Endothelial cell of umbilical vein (primary cell): ENCODE data around the gene ADAMTS12. TPM values are rescaled to one million over a fixed set of nuclear protein-coding genes. Genes with fewer than 3 reads are reported as not detected.

Experiments
- BruUV-seq: library from RNA; stranded (reverse); fragments of 400-500 nt; replicated peaks from 2 replicates; lab custom pipeline; 2021; lab: Mats Ljungman, UMichigan
- CTCF ChIA-PET: fragments of 300-600, 350-600 bp; sonication (Branson Sonifier 250); formaldehyde crosslinking; loops from one replicate; lab custom pipeline; 2021; ENCODE audit warnings: antibody characterized with exemption, inconsistent platforms; lab: Charles Lee
- POLR2A ChIA-PET: fragments of 300-600, 350-600 bp; sonication (Branson Sonifier 250); formaldehyde crosslinking; loops from one replicate; lab custom pipeline; 2021; ENCODE audit warnings: antibody characterized with exemption, inconsistent platforms; lab: Charles Lee
- DNase-seq: peaks from one replicate; pipeline ENCODE4 v3.0.0-alpha.2; 2011; ENCODE audit warnings: low read depth, low spot score
- FAIRE-seq: peaks from 2 replicates; lab custom pipeline; 2011; peaks lifted over from hg19 to GRCh38; lab: Jason Lieb, UNC
- H2AFZ ChIP-seq: 2 replicates; pipeline ENCODE4 v1.6.0; 2012; ENCODE audit warnings: low read depth, low read length, control low read depth, inconsistent platforms
- H3K27ac ChIP-seq: 2 replicates; pipeline ENCODE4 v1.5.1; 2011; ENCODE audit warnings: low read depth, mild to moderate bottlenecking, control low read depth, low read length, moderate library complexity; ENCODE audit not compliant: insufficient read depth
- H3K27me3 ChIP-seq, 2 experiments: 2 replicates each; pipeline versions ENCODE4 v1.6.0 to v1.6.1; 2011; ENCODE audit warnings: low read length in 2 of 2, mixed read lengths in 1 of 2; ENCODE audit not compliant: control insufficient read depth in 2 of 2, insufficient read depth in 2 of 2
- H3K36me3 ChIP-seq, 2 experiments: 2 replicates in 1 of 2; 3 replicates in 1 of 2; pipeline ENCODE4 v1.5.1; 2011; ENCODE audit warnings: low read length in 2 of 2, mild to moderate bottlenecking in 1 of 2, moderate library complexity in 1 of 2; ENCODE audit not compliant: control insufficient read depth in 2 of 2, insufficient read depth in 2 of 2; ENCODE audit errors: extremely low read depth in 1 of 2
- H3K4me1 ChIP-seq: 3 replicates; pipeline ENCODE4 v1.5.1; 2011; ENCODE audit warnings: mild to moderate bottlenecking, low read length; ENCODE audit not compliant: control insufficient read depth, insufficient read depth; ENCODE audit errors: extremely low read depth
- H3K4me2 ChIP-seq: 2 replicates; pipeline ENCODE4 v1.6.1; 2011; ENCODE audit warnings: low read length, control low read depth, mixed read lengths; ENCODE audit not compliant: insufficient read depth
- H3K4me3 ChIP-seq, 3 experiments: fragments of 200-600 bp in 1 of 3; sonication (generic), shearing (Covaris generic) in 1 of 3; replicated peaks in 1 of 3; 2 replicates each; pipeline ENCODE4 v1.5.1; 2011 to 2016; ENCODE audit warnings: control low read depth in 3 of 3, low read length in 3 of 3, mild to moderate bottlenecking in 2 of 3, inconsistent platforms in 1 of 3, low read depth in 1 of 3, moderate library complexity in 1 of 3; ENCODE audit not compliant: insufficient read depth in 1 of 3
- H3K79me2 ChIP-seq: 2 replicates; pipeline ENCODE4 v1.6.0; 2012; ENCODE audit warnings: low read length, inconsistent platforms; ENCODE audit not compliant: control insufficient read depth, insufficient read depth
- H3K9ac ChIP-seq: replicated peaks from 2 replicates; pipeline ENCODE3; 2011; ENCODE audit warnings: low read length, control low read depth; ENCODE audit not compliant: insufficient read depth; ENCODE audit errors: extremely low read depth
- H3K9me1 ChIP-seq: replicated peaks from 3 replicates; pipeline ENCODE4 v1.6.0; 2011; ENCODE audit warnings: mild to moderate bottlenecking, low read length; ENCODE audit not compliant: control insufficient read depth, insufficient read depth; ENCODE audit errors: extremely low read depth
- H3K9me3 ChIP-seq: replicated peaks from 2 replicates; pipeline ENCODE4 v1.5.1; 2012; ENCODE audit warnings: low read length, inconsistent platforms; ENCODE audit not compliant: control insufficient read depth, insufficient read depth
- H4K20me1 ChIP-seq: replicated peaks from 2 replicates; pipeline ENCODE3; 2011; ENCODE audit warnings: mild to moderate bottlenecking, low read length; ENCODE audit not compliant: control insufficient read depth, insufficient read depth; ENCODE audit errors: extremely low read depth
- CTCF ChIP-seq, 2 donors: IDR thresholded peaks; 1 replicate in 1 of 2; 2 replicates in 1 of 2; pipeline ENCODE4 v1.5.1; 2011; ENCODE audit warnings: low read length in 2 of 2, mild to moderate bottlenecking in 2 of 2, moderate library complexity in 2 of 2, control low read depth in 1 of 2, inconsistent platforms in 1 of 2, low read depth in 1 of 2; ENCODE audit not compliant: insufficient read depth in 1 of 2; ENCODE audit errors: extremely low read depth in 1 of 2
- EZH2 ChIP-seq: IDR thresholded peaks from 2 replicates; pipeline ENCODE4 v1.6.1; 2012; ENCODE audit warnings: borderline replicate concordance, low read depth, mild to moderate bottlenecking, moderate library complexity, low read length, inconsistent platforms; ENCODE audit not compliant: severe bottlenecking
- FOS ChIP-seq: IDR thresholded peaks from 2 replicates; pipeline ENCODE4 v1.6.1; 2011; ENCODE audit warnings: mild to moderate bottlenecking, low read length, moderate library complexity, borderline replicate concordance; ENCODE audit not compliant: insufficient read depth
- GATA2 ChIP-seq: IDR thresholded peaks from 2 replicates; pipeline ENCODE4 v1.7.0; 2011; ENCODE audit warnings: low read depth, mild to moderate bottlenecking, moderate library complexity, mixed read lengths, low read length; ENCODE audit not compliant: insufficient read length, insufficient read depth
- JUN ChIP-seq: IDR thresholded peaks from 2 replicates; pipeline ENCODE4 v1.6.1; 2011; ENCODE audit warnings: borderline replicate concordance, low read depth; ENCODE audit not compliant: insufficient read length, insufficient read depth
- MAX ChIP-seq: IDR thresholded peaks from 2 replicates; pipeline ENCODE4 v1.6.1; 2011; ENCODE audit not compliant: insufficient read depth, insufficient read length
- MYC ChIP-seq: IDR thresholded peaks from one replicate; pipeline ENCODE4 v1.6.1; 2011; ENCODE audit warnings: mild to moderate bottlenecking, low read depth, low read length
- POLR2A ChIP-seq: IDR thresholded peaks from 2 replicates; pipeline ENCODE4 v1.6.1; 2012; ENCODE audit warnings: low read depth, mild to moderate bottlenecking, control low read depth, low read length
- POLR2AphosphoS5 ChIP-seq: IDR thresholded peaks from 2 replicates; pipeline ENCODE4 v1.6.1; 2012; ENCODE audit warnings: low read depth, mild to moderate bottlenecking, control low read depth, low read length, moderate library complexity; ENCODE audit not compliant: insufficient read depth
- dilution Hi-C: fragments of 300-500 bp; cut with MboI; formaldehyde crosslinking; loops from one replicate; pipeline ENCODE4 v1.15.0; 2019; ENCODE audit warnings: low sequenced_read_pairs; ENCODE audit not compliant: extremely low pct_ligation_motif_present
- intact Hi-C: fragments of 100-400 bp; cut with micrococcal nuclease; formaldehyde crosslinking; loops from one replicate; pipeline ENCODE4 v1.10.0; 2022
- polyA plus RNA-seq, 4 experiments: library from polyadenylated mRNA; depleted of rRNA in 3 of 4; stranded (reverse) in 3 of 4; unstranded in 1 of 4; fragments of >200 nt; gene quantifications; 2 replicates each; pipeline versions ENCODE4 v1.2.1 to v1.2.3, GENCODE V29; 2011 to 2012; ENCODE audit warnings: missing spikeins in 1 of 4
- total RNA-seq: library from RNA; stranded (reverse); gene quantifications from 2 replicates; pipeline ENCODE4 v1.2.3, GENCODE V29; 2021

The ADAMTS12 gene
- total and polyA plus RNA-seq, 2 donors (not counting 3 experiments of a cell fraction or from before 2014, with no cell fraction given), result 0.88 TPM; not detected in 1

- TF ChIP-seq EZH2, result no peak
- no peak for TF ChIP-seq CTCF (IDR thresholded peaks at IDR 0.05; ENCODE audit: extremely low read depth in 1 of 2, insufficient read depth in 1 of 2, low read depth in 1 of 2, low read length in 2 of 2)
- TF ChIP-seq JUN, result no peak
- no peak for TF ChIP-seq POLR2AphosphoS5
- TF ChIP-seq FOS, result no peak
- no peak for TF ChIP-seq MYC
- TF ChIP-seq GATA2, result no peak
- no peak for TF ChIP-seq POLR2A
- no peak for TF ChIP-seq MAX
- CTCF ChIA-PET, result interaction anchor here (2.2 kb wide), 1 partner anchor 301 kb away, joined by 10 read pairs; no protein-coding TSS in a partner anchor
- BruUV-seq, result no TSS peak
- Histone ChIP-seq H3K27ac (no peak overlapping the region), H3K36me3 (no peaks in the 10 kb centered on the region), H3K27me3 (peaks cover 31 to 35% of the 10 kb centered on the region in 2 experiments), H3K4me3 (peak overlapping the region in 1 of 3 experiments; percentile 71), H3K9me1 (no peaks in the 10 kb centered on the region), H3K9ac (no peak overlapping the region), H3K9me3 (no peaks in the 10 kb centered on the region), H3K4me2 (peak overlapping the region; percentile 79), H4K20me1 (no peaks in the 10 kb centered on the region), H3K4me1 (peaks cover 10% of the 10 kb centered on the region), H2AFZ (no peak overlapping the region), H3K79me2 (no peaks in the 10 kb centered on the region)
- intact Hi-C loops, result no loop called here
- FAIRE-seq (no peak), DNase-seq (no peak)
- POLR2A ChIA-PET, result no interaction called here
- dilution Hi-C loops, result no loop called here
Measured at GRCh38 chr5:33890131-33891032, 1.4 kb downstream of the ADAMTS12 start.
